GM18951 (cell line): ENCODE results near the gene OAS3.
"Not testable (repeated sequence)": the region's sequence is repeated elsewhere in the genome, so short reads cannot be mapped to it uniquely, and the experiment has no call there.

ENCODE experiments used
- POLR2A ChIP-seq: IDR thresholded peaks from 4 replicates; pipeline ENCODE4 v1.6.1; 2011; ENCODE audit warnings: mild to moderate bottlenecking; ENCODE audit not compliant: insufficient read length, insufficient read depth; ENCODE audit errors: extremely low read depth
- in situ Hi-C: fragments of 300-500 bp; cut with MboI; formaldehyde crosslinking; loops from one replicate; pipeline ENCODE4 v1.12.0; 2022; ENCODE audit warnings: low sequenced_read_pairs, mixed read lengths, inconsistent platforms; ENCODE audit not compliant: unreplicated experiment

OAS3 gene

DNA sequence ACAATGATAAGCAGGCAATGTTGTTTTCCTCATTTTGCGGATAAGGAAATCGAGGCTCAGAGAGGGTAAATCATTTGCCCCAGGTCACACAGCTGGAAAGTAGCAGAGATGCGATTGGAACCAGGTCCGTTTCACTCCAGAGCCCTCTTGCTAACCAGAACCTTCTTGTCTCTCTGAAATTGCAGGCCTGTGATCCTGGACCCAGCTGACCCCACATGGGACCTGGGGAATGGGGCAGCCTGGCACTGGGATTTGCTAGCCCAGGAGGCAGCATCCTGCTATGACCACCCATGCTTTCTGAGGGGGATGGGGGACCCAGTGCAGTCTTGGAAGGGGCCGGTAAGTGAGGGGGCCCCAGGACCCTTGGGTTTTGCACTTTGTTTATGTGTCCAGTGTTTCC lies 9.5 kb downstream of the OAS3 start:
- in situ Hi-C loops: no loop called here
- TF ChIP-seq POLR2A: no peak

DNA sequence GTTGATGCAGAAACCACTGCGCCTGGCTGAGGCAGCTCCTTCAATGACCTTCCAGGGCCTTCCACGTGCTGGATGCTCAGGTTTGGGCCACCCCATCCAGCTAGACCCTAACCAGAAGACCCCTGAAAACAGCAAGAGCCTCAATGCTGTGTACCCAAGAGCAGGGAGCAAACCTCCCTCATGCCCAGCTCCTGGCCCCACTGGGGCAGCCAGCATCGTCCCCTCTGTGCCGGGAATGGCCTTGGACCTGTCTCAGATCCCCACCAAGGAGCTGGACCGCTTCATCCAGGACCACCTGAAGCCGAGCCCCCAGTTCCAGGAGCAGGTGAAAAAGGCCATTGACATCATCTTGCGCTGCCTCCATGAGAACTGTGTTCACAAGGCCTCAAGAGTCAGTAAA lies 10.5 kb downstream of the OAS3 start:
- no peak for TF ChIP-seq POLR2A
- in situ Hi-C loops: no loop called here

DNA sequence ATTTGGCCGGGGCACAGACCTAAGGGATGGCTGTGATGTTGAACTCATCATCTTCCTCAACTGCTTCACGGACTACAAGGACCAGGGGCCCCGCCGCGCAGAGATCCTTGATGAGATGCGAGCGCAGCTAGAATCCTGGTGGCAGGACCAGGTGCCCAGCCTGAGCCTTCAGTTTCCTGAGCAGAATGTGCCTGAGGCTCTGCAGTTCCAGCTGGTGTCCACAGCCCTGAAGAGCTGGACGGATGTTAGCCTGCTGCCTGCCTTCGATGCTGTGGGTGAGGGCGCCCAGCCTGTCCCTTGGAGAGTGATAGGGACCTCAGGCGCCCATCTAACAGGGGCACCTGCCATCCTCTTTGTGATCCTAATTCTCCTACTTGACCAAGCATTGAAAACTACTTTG lies 12.4 kb downstream of the OAS3 start:
- in situ Hi-C loops: no loop called here
- TF ChIP-seq POLR2A: no peak

DNA sequence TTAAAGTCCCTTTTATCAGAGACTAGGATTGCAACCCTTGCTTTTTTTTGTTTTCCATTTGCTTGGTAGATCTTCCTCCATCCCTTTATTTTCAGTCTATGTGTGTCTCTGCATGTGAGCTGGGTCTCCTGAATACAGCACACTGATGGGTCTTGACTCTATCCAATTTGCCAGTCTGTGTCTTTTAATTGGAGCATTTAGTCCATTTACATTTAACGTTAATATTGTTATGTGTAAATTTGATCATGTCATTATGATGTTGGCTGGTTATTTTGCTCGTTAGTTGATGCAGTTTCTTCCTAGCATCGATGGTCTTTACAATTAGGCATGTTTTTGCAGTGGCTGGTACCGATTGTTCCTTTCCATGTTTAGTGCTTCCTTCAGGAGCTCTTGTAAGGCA lies 18.9 kb downstream of the OAS3 start:
- in situ Hi-C loops: not testable (repeated sequence)

DNA sequence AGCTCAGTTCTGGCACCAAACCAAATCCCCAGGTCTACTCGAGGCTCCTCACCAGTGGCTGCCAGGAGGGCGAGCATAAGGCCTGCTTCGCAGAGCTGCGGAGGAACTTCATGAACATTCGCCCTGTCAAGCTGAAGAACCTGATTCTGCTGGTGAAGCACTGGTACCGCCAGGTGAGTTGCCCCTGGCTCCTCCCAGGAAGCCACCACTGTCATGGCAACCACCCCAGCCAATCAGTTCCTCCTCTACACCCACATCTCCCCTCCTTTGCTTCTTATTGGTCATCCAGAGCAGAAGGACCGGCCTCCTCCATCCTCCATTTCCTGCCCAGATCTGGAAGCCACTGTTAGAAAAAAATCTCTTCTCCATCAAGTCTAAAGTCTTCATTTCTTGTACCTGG lies 22.8 kb downstream of the OAS3 start:
- TF ChIP-seq POLR2A: no peak
- in situ Hi-C loops: no loop called here

DNA sequence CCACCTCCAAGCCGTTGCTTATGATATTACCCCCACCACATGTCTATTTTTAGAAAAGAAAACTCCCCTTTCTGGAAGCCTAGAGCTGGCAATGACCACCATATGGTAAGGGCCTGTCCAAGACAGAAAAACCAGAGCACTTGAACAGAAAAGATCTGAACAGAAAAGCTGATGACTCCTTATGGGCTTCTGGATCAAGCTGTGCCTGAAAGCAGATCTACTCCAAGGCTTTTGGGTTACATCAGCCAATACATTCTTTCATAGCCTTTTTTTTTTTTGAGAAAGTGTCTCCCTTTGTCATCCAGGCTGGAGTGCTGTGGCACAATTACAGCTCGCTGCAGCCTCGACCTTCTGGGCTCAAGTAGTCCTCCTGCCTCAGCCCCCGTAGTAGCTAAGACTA lies 23.3 kb downstream of the OAS3 start:
- in situ Hi-C loops: no loop called here
- no peak for TF ChIP-seq POLR2A

DNA sequence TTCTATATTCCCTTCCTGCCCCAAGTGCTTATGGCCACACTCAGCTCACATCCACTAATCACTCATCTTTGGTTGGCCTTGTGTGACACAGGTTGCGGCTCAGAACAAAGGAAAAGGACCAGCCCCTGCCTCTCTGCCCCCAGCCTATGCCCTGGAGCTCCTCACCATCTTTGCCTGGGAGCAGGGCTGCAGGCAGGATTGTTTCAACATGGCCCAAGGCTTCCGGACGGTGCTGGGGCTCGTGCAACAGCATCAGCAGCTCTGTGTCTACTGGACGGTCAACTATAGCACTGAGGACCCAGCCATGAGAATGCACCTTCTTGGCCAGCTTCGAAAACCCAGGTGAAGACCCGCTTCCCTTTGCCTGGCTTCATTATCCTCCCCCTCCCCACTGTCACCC lies 24.3 kb downstream of the OAS3 start:
- TF ChIP-seq POLR2A: no peak
- in situ Hi-C loops: no loop called here

DNA sequence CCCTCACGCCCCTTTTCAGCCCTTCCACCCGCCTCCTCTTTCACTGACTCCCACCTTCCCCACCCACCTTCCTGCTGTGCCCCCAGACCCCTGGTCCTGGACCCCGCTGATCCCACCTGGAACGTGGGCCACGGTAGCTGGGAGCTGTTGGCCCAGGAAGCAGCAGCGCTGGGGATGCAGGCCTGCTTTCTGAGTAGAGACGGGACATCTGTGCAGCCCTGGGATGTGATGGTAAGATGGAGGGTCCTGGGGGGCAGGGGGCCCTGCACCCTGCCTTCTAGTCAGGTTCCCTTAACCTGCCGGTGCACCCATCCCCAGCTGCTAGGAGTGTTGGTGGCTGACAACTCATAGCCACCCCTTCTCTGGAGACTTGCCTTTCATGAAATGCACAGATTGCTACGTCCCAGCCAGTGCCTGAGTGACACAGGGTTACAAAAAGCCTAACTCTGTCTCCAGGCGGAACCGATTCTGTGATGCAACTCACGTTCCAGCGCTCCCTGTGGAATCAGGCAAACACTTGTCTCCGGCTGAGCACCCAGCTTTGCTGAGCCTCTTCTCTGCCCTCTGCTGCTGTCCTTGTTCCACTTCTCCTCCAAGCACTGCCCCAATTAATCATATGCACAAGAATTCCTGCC lies 25.1 kb downstream of the OAS3 start:
- no peak for TF ChIP-seq POLR2A
- in situ Hi-C loops: no loop called here

DNA sequence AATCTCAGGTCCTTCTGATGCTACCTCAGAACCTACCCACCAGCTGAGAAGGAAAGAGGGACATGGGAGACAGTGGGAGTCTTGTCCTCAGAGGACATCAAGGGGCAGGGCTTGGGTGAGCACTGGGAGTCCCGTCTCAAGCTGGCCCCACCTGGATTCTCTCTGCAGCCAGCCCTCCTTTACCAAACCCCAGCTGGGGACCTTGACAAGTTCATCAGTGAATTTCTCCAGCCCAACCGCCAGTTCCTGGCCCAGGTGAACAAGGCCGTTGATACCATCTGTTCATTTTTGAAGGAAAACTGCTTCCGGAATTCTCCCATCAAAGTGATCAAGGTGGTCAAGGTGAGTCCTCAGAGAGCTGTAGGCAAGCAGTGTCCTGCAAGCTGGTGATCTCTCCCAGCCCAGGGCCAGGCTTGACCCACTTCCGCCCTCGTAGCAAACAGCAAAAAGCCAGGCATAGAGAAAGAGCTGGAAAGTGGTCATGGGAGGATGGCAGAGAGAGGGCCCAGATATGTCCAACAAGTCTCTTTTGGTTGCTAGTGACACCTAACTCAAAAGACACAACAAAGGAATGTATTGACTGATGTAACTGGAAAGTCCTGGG lies 25.9 kb downstream of the OAS3 start:
- in situ Hi-C loops: no loop called here
- no peak for TF ChIP-seq POLR2A

DNA sequence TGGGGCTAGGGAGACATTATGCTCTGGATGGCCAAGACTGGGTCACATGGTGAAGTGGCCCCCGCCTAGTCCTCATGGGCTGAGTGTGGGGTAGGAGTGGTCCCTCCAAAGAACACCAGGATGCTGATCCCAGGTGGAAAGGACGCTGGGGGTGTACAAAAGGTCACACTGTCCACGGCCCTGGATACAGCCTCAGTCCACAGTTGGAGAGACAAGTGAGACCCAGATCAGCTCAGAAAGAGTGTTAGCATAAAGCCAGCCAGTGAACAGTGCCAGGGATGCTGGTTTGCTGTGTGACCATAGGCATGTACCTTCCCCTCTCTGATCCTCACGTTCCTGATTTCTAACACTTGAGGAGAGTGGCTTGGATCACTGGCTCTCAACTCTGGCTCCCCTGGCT lies 26.6 kb downstream of the OAS3 start:
- no peak for TF ChIP-seq POLR2A
- in situ Hi-C loops: no loop called here

DNA sequence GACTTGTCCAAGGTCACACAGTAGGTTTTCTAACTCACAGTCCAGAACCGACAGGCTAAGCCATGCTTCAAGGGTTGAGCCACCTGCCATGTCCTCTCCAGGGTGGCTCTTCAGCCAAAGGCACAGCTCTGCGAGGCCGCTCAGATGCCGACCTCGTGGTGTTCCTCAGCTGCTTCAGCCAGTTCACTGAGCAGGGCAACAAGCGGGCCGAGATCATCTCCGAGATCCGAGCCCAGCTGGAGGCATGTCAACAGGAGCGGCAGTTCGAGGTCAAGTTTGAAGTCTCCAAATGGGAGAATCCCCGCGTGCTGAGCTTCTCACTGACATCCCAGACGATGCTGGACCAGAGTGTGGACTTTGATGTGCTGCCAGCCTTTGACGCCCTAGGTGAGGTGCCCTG lies 27.4 kb downstream of the OAS3 start:
- TF ChIP-seq POLR2A: no peak

DNA sequence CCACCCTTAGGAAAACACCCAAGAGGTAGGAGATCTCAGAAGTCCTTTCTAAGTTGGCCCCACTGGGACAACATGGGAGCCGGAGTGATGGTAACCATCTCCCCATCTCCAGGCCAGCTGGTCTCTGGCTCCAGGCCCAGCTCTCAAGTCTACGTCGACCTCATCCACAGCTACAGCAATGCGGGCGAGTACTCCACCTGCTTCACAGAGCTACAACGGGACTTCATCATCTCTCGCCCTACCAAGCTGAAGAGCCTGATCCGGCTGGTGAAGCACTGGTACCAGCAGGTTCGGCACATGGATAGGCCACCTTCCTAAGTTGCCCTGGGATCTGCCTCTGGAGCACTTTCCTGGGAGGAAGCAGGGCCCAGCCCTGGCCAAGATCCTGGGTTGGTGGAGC lies 29.0 kb downstream of the OAS3 start:
- no peak for TF ChIP-seq POLR2A
- in situ Hi-C loops: no loop called here

More for the DNA sequence above, 27.4 kb downstream of the OAS3 start:
- in situ Hi-C loops: no loop called here

DNA sequence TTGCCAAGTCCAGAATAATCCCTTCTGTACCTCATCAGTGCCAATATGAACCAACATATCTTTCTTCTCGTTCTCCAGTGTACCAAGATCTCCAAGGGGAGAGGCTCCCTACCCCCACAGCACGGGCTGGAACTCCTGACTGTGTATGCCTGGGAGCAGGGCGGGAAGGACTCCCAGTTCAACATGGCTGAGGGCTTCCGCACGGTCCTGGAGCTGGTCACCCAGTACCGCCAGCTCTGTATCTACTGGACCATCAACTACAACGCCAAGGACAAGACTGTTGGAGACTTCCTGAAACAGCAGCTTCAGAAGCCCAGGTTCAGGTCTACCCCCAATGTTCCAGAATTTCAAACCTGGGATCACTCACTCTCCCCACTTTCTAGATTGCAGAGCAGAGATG lies 29.6 kb downstream of the OAS3 start:
- in situ Hi-C loops: no loop called here
- no peak for TF ChIP-seq POLR2A

DNA sequence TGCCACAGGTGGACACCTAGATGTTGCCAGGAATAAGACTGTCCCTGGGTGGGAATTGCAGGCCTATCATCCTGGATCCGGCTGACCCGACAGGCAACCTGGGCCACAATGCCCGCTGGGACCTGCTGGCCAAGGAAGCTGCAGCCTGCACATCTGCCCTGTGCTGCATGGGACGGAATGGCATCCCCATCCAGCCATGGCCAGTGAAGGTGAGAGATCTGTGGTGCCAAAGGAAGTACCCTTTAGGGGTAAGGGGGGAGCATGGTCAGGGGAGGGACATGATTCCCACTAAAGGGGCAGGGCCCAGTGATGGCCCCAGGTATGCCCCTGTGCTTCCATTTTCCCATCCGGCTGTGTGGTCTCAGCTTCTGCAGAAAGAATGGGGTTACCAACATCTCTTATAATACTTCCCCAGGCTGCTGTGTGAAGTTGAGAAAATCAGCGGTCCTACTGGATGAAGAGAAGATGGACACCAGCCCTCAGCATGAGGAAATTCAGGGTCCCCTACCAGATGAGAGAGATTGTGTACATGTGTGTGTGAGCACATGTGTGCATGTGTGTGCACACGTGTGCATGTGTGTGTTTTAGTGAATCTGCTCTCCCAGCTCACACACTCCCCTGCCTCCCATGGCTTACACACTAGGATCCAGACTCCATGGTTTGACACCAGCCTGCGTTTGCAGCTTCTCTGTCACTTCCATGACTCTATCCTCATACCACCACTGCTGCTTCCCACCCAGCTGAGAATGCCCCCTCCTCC lies 31.5 kb downstream of the OAS3 start:
- no peak for TF ChIP-seq POLR2A
- in situ Hi-C loops: no loop called here
